Measurements from ENCODE around the gene SPARC. TPM values are rescaled to one million over a fixed set of nuclear protein-coding genes. Genes with fewer than 3 reads are reported as not detected.
"Not testable (repeated sequence)": the region's sequence is repeated elsewhere in the genome, so short reads cannot be mapped to it uniquely, and the experiment has no call there.

The SPARC gene
- total RNA-seq, 4 donors from 2014 or later: 341 to 2,293 (median 751) TPM

- TF ChIP-seq CTCF (IDR thresholded peaks at IDR 0.05) (no peak), POLR2A (IDR thresholded peaks at IDR 0.05) (no peak)
- peaks cover 3% of the 10 kb centered on the region in 2 donors for H3K4me1 ChIP-seq
- peak overlapping the region in 1 of 2 donors; percentile 18 for H3K27ac ChIP-seq
- no peaks in the 10 kb centered on the region for H3K27me3 ChIP-seq
- intact Hi-C loops (cut with DNase I; ENCODE audit: low total_unique reads): no loop called here
- H3K4me3 ChIP-seq: no peak overlapping the region
- no peaks in the 10 kb centered on the region for H3K36me3 ChIP-seq
- no peaks in the 10 kb centered on the region for H3K9me3 ChIP-seq
- DNase-seq: no peak
These were observed 16.5 kb upstream of the SPARC start for GRCh38 chr5:151703227-151703626.

- peaks cover 3% of the 10 kb centered on the region in 2 donors for H3K4me1 ChIP-seq
- DNase-seq: no peak
- TF ChIP-seq POLR2A (IDR thresholded peaks at IDR 0.05) (no peak), CTCF (IDR thresholded peaks at IDR 0.05) (no peak)
- intact Hi-C loops (cut with DNase I; ENCODE audit: low total_unique reads): no loop called here
- H3K4me3 ChIP-seq: no peak overlapping the region
- no peaks in the 10 kb centered on the region for H3K9me3 ChIP-seq
- no peaks in the 10 kb centered on the region for H3K36me3 ChIP-seq
- H3K27me3 ChIP-seq: no peaks in the 10 kb centered on the region
- H3K27ac ChIP-seq: peak overlapping the region; percentile 96
These were observed 14.1 kb upstream of the SPARC start for GRCh38 chr5:151700820-151701219.

- peak overlapping the region; percentile 96 for H3K27ac ChIP-seq
- DNase-seq: no peak
These were observed 13.6 kb upstream of the SPARC start for GRCh38 chr5:151700296-151700695.

GRCh38 chr5:151699071-151699901 is 12.6 kb upstream of the SPARC start:
- Histone ChIP-seq H3K4me3 (no peak overlapping the region), H3K9me3 (no peaks in the 10 kb centered on the region), H3K27ac (peak overlapping the region; percentile 96), H3K4me1 (peaks cover 3% of the 10 kb centered on the region in 2 donors), H3K27me3 (no peaks in the 10 kb centered on the region), H3K36me3 (no peaks in the 10 kb centered on the region)
- TF ChIP-seq POLR2A (IDR thresholded peaks at IDR 0.05) (peak; percentile 42 to 53), CTCF (IDR thresholded peaks at IDR 0.05) (no peak)
- intact Hi-C loops (cut with DNase I; ENCODE audit: low total_unique reads): no loop called here
- DNase-seq: peak; percentile 91 to 94

More at GRCh38 chr5:151700296-151700695, 13.6 kb upstream of the SPARC start:
- intact Hi-C loops (cut with DNase I; ENCODE audit: low total_unique reads): no loop called here
- H3K27me3 ChIP-seq: no peaks in the 10 kb centered on the region
- TF ChIP-seq CTCF (IDR thresholded peaks at IDR 0.05) (no peak), POLR2A (IDR thresholded peaks at IDR 0.05) (no peak)
- no peak overlapping the region for H3K4me3 ChIP-seq
- peaks cover 3% of the 10 kb centered on the region in 2 donors for H3K4me1 ChIP-seq
- no peaks in the 10 kb centered on the region for H3K9me3 ChIP-seq
- no peaks in the 10 kb centered on the region for H3K36me3 ChIP-seq

GRCh38 chr5:151698081-151698480 is 11.4 kb upstream of the SPARC start:
- H3K27me3 ChIP-seq; H3K4me3 ChIP-seq; H3K36me3 ChIP-seq; H3K4me1 ChIP-seq; DNase-seq; H3K9me3 ChIP-seq; intact Hi-C loops (cut with DNase I; ENCODE audit: low total_unique reads): not testable (repeated sequence)
- H3K27ac ChIP-seq: peak overlapping the region; percentile 96

All from uterus (tissue), 4 donors.